GM06990 (cell line): ENCODE measurements around the gene LRWD1.
"Not testable (repeated sequence)": the region's sequence is repeated elsewhere in the genome, so short reads cannot be mapped to it uniquely, and the experiment has no call there.

Experiments
- DNase-seq: peaks from one replicate; pipeline ENCODE4 v3.0.0-alpha.2; 2011; ENCODE audit not compliant: insufficient read length; ENCODE audit errors: extremely low read depth
- H3K27me3 ChIP-seq: replicated peaks from 2 replicates; pipeline ENCODE4 v1.6.0; 2011; ENCODE audit warnings: low read length; ENCODE audit not compliant: control insufficient read depth, insufficient read depth
- H3K36me3 ChIP-seq: 2 replicates; pipeline ENCODE4 v1.5.1; 2011; ENCODE audit warnings: low read length; ENCODE audit not compliant: control insufficient read depth, insufficient read depth
- H3K4me3 ChIP-seq: replicated peaks from 2 replicates; pipeline ENCODE4 v1.5.1; 2011; ENCODE audit warnings: low read depth, mild to moderate bottlenecking, control low read depth, low read length

Gene LRWD1

GRCh38 chr7:102490529-102491075 lies 25.8 kb downstream of the LRWD1 start:
- not testable (repeated sequence) for H3K36me3 ChIP-seq, H3K4me3 ChIP-seq, H3K27me3 ChIP-seq, DNase-seq

- DNase-seq, H3K36me3 ChIP-seq, H3K27me3 ChIP-seq, H3K4me3 ChIP-seq: not testable (repeated sequence)
Measured at GRCh38 chr7:102493220-102493935, 28.6 kb downstream of the LRWD1 start.

GRCh38 chr7:102494026-102494425 lies 29.2 kb downstream of the LRWD1 start:
- not testable (repeated sequence) for DNase-seq, H3K4me3 ChIP-seq, H3K36me3 ChIP-seq, H3K27me3 ChIP-seq

- H3K4me3 ChIP-seq, H3K36me3 ChIP-seq, H3K27me3 ChIP-seq, DNase-seq: not testable (repeated sequence)
Measured at GRCh38 chr7:102494473-102495149, 29.8 kb downstream of the LRWD1 start.

- not testable (repeated sequence) for H3K4me3 ChIP-seq, DNase-seq, H3K36me3 ChIP-seq, H3K27me3 ChIP-seq
Measured at GRCh38 chr7:102496861-102497260, 32.1 kb downstream of the LRWD1 start.

GRCh38 chr7:102497308-102497707 lies 32.5 kb downstream of the LRWD1 start:
- not testable (repeated sequence) for H3K36me3 ChIP-seq, H3K27me3 ChIP-seq, H3K4me3 ChIP-seq, DNase-seq

GRCh38 chr7:102498321-102498720 lies 33.5 kb downstream of the LRWD1 start:
- not testable (repeated sequence) for H3K27me3 ChIP-seq, H3K4me3 ChIP-seq, DNase-seq, H3K36me3 ChIP-seq

- not testable (repeated sequence) for H3K27me3 ChIP-seq, H3K4me3 ChIP-seq, H3K36me3 ChIP-seq, DNase-seq
Measured at GRCh38 chr7:102503141-102503540, 38.4 kb downstream of the LRWD1 start.

GRCh38 chr7:102505298-102506185 lies 40.8 kb downstream of the LRWD1 start:
- not testable (repeated sequence) for DNase-seq, H3K4me3 ChIP-seq, H3K27me3 ChIP-seq

GRCh38 chr7:102507410-102508088 lies 42.8 kb downstream of the LRWD1 start:
- not testable (repeated sequence) for H3K27me3 ChIP-seq, H3K4me3 ChIP-seq, H3K36me3 ChIP-seq, DNase-seq

More at GRCh38 chr7:102505298-102506185, 40.8 kb downstream of the LRWD1 start:
- not testable (repeated sequence) for H3K36me3 ChIP-seq

GRCh38 chr7:102510575-102510974 lies 45.8 kb downstream of the LRWD1 start:
- not testable (repeated sequence) for H3K27me3 ChIP-seq, H3K36me3 ChIP-seq, DNase-seq, H3K4me3 ChIP-seq

- DNase-seq, H3K27me3 ChIP-seq, H3K36me3 ChIP-seq, H3K4me3 ChIP-seq: not testable (repeated sequence)
Measured at GRCh38 chr7:102511860-102512522, 47.2 kb downstream of the LRWD1 start.

- DNase-seq: peak; percentile 17
- H3K27me3 ChIP-seq, H3K36me3 ChIP-seq: not testable (repeated sequence)
- peak overlapping the region; percentile 59 for H3K4me3 ChIP-seq
Measured at GRCh38 chr7:102512642-102513221, 47.9 kb downstream of the LRWD1 start.
